GM10248 (cell line): ENCODE results near the gene JADE1.

Experiments used
- CTCF ChIA-PET: fragments of 300-600 bp; sonication (Branson Sonifier 250); formaldehyde crosslinking; extraction: SDS; loops from one replicate; lab custom pipeline; 2021; ENCODE audit warnings: antibody characterized with exemption; lab: Yijun Ruan, JAX
- POLR2A ChIA-PET: fragments of 350-650 bp; sonication (Branson Sonifier 250); formaldehyde crosslinking; extraction: SDS; loops from one replicate; lab custom pipeline; 2020; ENCODE audit warnings: antibody characterized with exemption; lab: Yijun Ruan, JAX
- DNase-seq: peaks from one replicate; pipeline ENCODE4 v3.0.0; 2012; ENCODE audit errors: extremely low spot score
- CTCF ChIP-seq: IDR thresholded peaks from 2 replicates; pipeline ENCODE4 v1.5.1; 2012; ENCODE audit warnings: mild to moderate bottlenecking, low read depth; ENCODE audit errors: extremely low read depth, missing control alignments, control extremely low read depth

The JADE1 gene

GRCh38 chr4:128863312-128864075 lies 54.0 kb downstream of the JADE1 start:
- peak; percentile 50 for DNase-seq
- ChIA-PET CTCF (interaction anchor here (0.9 to 3.0 kb wide), 19 partner anchors 9 to 289 kb away, joined by 3 to 20 read pairs (median 5); partner anchors contain the start of genes JADE1 and SCLT1), POLR2A (interaction anchor here (0.6 to 0.9 kb wide), 2 partner anchors 38 to 230 kb away, joined by 3 read pairs; partner anchors contain the start of gene SCLT1)
- peak; percentile 67 for TF ChIP-seq CTCF

- no peak for TF ChIP-seq CTCF
- DNase-seq = no peak
- ChIA-PET POLR2A (no interaction called here), CTCF (interaction anchor here (0.8 to 1.3 kb wide), 4 partner anchors 9 to 105 kb away, joined by 3 to 4 read pairs (median 3); no protein-coding TSS in a partner anchor)
These were observed 55.6 kb downstream of the JADE1 start for GRCh38 chr4:128865132-128865531.

- ChIA-PET POLR2A (no interaction called here), CTCF (interaction anchor here (0.9 to 1.3 kb wide), 2 partner anchors 8 to 103 kb away, joined by 3 read pairs; no protein-coding TSS in a partner anchor)
- DNase-seq = no peak
- no peak for TF ChIP-seq CTCF
These were observed 56.8 kb downstream of the JADE1 start for GRCh38 chr4:128866269-128866668.

- ChIA-PET CTCF (no interaction called here), POLR2A (no interaction called here)
- no peak for TF ChIP-seq CTCF
- DNase-seq = no peak
These were observed 57.2 kb downstream of the JADE1 start for GRCh38 chr4:128866691-128867090.

GRCh38 chr4:128868758-128869157 lies 59.3 kb downstream of the JADE1 start:
- ChIA-PET CTCF (interaction anchor here (0.8 kb wide), 1 partner anchor 36 kb away, joined by 3 read pairs; no protein-coding TSS in a partner anchor), POLR2A (no interaction called here)
- TF ChIP-seq CTCF = no peak
- no peak for DNase-seq

- POLR2A ChIA-PET = no interaction called here
- CTCF ChIA-PET = interaction anchor here (1.3 kb wide), 1 partner anchor 9 kb away, joined by 3 read pairs; no protein-coding TSS in a partner anchor
- no peak for TF ChIP-seq CTCF
- no peak for DNase-seq
These were observed 60.4 kb downstream of the JADE1 start for GRCh38 chr4:128869776-128870509.
